BJ (cell line): ENCODE results near the gene IL4R. TPM values are rescaled to one million over a fixed set of nuclear protein-coding genes. Genes with fewer than 3 reads are reported as not detected.

Experiments
- CTCF ChIA-PET: fragments of 350-600 bp; formaldehyde crosslinking; extraction: SDS; loops from one replicate; lab custom pipeline; 2021; ENCODE audit warnings: antibody characterized with exemption, inconsistent platforms; lab: Yijun Ruan, JAX
- POLR2A ChIA-PET: fragments of 300-600 bp; sonication (Branson Sonifier 250); formaldehyde crosslinking; extraction: SDS; loops from one replicate; lab custom pipeline; 2021; ENCODE audit warnings: antibody characterized with exemption; lab: Charles Lee
- DNase-seq: peaks from one replicate; pipeline ENCODE4 v3.0.0-alpha.2; 2011; ENCODE audit warnings: low read depth
- H3K27me3 ChIP-seq: 2 replicates; pipeline ENCODE4 v1.6.0; 2011; ENCODE audit warnings: low read length; ENCODE audit not compliant: control insufficient read depth, insufficient read depth
- H3K36me3 ChIP-seq: 2 replicates; pipeline ENCODE4 v1.5.1; 2011; ENCODE audit warnings: low read length; ENCODE audit not compliant: control insufficient read depth, insufficient read depth
- H3K4me3 ChIP-seq: 2 replicates; pipeline ENCODE4 v1.5.1; 2011; ENCODE audit warnings: low read depth, mild to moderate bottlenecking, control low read depth, low read length
- polyA plus RNA-seq: library from polyadenylated mRNA; depleted of rRNA; stranded (reverse); fragments of >200 nt; gene quantifications from 2 replicates; pipeline ENCODE4 v1.2.3, GENCODE V29; 2011
- TF ChIP-seq, protein P1 (sequence below): IDR thresholded peaks from 2 replicates; pipeline ENCODE4 v1.5.1; 2011; ENCODE audit warnings: low read depth, mild to moderate bottlenecking, control low read depth, inconsistent platforms, low read length, moderate library complexity; ENCODE audit not compliant: insufficient read depth

Gene IL4R
- polyA plus RNA-seq, 1 experiment = 25.4 TPM

DNA sequence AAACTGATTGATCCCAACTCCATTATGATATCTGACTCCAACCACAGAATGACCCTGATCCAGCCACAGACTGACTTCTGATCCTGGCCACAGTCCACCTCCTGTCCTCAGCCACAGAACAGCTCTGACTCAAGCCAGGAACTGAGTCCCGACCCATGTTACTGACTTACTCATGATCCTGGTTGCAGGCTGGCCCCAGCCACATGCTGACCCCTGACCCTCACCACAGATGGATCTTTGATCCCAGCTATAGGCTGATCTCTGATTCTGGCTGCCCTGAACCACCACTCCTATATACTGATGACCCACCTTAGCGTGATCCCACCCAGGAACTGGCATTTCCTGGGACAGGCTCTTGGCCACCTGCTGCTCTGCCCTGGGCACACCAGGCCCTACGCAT, 56.0 kb downstream of the IL4R start:
- no peak overlapping the region for H3K4me3 ChIP-seq
- H3K36me3 ChIP-seq = no peaks in the 10 kb centered on the region
- ChIA-PET CTCF (interaction anchor here (0.6 to 8.7 kb wide), 5 partner anchors 11 to 276 kb away, joined by 3 to 206 read pairs (median 3); no protein-coding TSS in a partner anchor), POLR2A (no interaction called here)
- DNase-seq = no peak
- no peaks in the 10 kb centered on the region for H3K27me3 ChIP-seq
- TF ChIP-seq, protein P1, sequence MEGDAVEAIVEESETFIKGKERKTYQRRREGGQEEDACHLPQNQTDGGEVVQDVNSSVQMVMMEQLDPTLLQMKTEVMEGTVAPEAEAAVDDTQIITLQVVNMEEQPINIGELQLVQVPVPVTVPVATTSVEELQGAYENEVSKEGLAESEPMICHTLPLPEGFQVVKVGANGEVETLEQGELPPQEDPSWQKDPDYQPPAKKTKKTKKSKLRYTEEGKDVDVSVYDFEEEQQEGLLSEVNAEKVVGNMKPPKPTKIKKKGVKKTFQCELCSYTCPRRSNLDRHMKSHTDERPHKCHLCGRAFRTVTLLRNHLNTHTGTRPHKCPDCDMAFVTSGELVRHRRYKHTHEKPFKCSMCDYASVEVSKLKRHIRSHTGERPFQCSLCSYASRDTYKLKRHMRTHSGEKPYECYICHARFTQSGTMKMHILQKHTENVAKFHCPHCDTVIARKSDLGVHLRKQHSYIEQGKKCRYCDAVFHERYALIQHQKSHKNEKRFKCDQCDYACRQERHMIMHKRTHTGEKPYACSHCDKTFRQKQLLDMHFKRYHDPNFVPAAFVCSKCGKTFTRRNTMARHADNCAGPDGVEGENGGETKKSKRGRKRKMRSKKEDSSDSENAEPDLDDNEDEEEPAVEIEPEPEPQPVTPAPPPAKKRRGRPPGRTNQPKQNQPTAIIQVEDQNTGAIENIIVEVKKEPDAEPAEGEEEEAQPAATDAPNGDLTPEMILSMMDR = no peak

DNA sequence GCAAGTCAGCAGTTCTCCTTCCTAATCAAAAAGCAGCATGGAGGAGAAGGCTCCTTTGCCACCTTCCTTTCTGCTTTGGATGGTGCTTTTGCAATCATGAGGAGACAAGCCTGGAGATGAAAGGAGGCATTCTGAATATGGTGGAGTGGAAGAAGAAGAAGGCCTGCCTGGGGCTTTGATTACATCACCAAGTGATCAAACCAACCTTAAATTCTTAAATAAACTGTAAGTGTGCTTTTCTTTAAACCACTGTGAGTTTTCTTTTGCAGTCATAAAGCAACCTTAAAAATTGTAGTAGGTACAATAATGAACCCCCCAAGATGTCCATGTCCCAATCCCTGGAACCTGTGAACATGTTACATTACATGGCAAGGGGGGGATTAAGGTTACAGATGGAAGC, 56.5 kb downstream of the IL4R start:
- Histone ChIP-seq H3K4me3 (no peak overlapping the region), H3K36me3 (no peaks in the 10 kb centered on the region), H3K27me3 (no peaks in the 10 kb centered on the region)
- TF ChIP-seq, protein P1 = no peak
- ChIA-PET POLR2A (no interaction called here), CTCF (interaction anchor here (0.6 to 8.7 kb wide), 3 partner anchors 133 to 277 kb away, joined by 3 to 206 read pairs (median 4); no protein-coding TSS in a partner anchor)
- DNase-seq = no peak

DNA sequence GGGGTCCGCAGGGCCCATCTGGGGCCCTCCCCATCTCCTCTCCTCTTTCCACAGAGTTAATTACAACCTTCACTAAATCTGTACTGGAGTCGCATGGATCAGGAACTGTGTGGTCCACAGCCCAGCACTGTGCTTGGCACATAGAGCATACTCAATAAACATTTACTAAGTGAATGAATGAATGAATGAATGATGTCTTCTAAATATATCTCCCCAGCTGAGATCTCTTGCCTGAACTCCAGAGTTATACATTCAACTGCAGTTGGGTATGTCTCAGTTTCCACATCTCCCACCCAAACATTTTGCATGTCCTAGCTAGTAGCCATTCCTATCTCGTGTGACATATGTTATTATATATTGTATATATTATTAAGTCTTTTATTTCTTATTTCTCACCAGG, 59.5 kb downstream of the IL4R start:
- ChIA-PET POLR2A (no interaction called here), CTCF (interaction anchor here (1.2 to 8.7 kb wide), 3 partner anchors 12 to 194 kb away, joined by 3 to 206 read pairs (median 5); no protein-coding TSS in a partner anchor)
- no peak for DNase-seq
- no peaks in the 10 kb centered on the region for H3K27me3 ChIP-seq
- H3K4me3 ChIP-seq = no peak overlapping the region
- TF ChIP-seq, protein P1 = no peak
- H3K36me3 ChIP-seq = no peaks in the 10 kb centered on the region

DNA sequence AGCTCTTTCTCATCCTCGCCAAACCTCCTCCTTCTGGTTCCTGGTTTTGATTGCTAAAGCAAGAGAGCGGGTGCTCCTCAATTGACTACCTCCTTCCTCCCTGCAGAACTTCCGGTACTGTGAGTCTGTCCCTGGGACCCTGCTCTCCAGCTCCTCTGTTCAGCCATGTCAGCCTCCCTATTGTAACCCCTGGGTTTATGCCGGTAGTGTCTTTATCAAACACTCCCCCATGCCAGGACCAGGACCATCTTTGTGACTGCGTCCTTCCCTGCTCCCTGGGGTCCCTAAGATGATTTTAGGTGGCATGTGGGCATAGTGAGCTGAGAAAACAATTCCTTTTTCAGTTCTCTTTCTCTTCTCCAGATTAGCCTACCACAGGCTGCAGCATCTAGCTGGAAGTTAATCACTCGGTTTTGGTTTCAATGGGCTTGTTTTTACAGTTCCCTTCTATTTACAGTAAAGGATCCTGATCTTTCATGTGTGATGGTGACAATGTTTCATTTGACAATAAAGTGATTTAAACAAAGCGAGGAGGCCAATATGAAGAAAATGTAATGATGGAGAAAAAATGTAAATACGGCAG, 60.5 kb downstream of the IL4R start:
- POLR2A ChIA-PET = no interaction called here
- no peaks in the 10 kb centered on the region for H3K36me3 ChIP-seq
- CTCF ChIA-PET = interaction anchor here (1.4 to 2.9 kb wide), 4 partner anchors 10 to 195 kb away, joined by 3 to 15 read pairs (median 4); no protein-coding TSS in a partner anchor
- TF ChIP-seq, protein P1 = no peak
- no peak overlapping the region for H3K4me3 ChIP-seq
- H3K27me3 ChIP-seq = no peaks in the 10 kb centered on the region
- no peak for DNase-seq

DNA sequence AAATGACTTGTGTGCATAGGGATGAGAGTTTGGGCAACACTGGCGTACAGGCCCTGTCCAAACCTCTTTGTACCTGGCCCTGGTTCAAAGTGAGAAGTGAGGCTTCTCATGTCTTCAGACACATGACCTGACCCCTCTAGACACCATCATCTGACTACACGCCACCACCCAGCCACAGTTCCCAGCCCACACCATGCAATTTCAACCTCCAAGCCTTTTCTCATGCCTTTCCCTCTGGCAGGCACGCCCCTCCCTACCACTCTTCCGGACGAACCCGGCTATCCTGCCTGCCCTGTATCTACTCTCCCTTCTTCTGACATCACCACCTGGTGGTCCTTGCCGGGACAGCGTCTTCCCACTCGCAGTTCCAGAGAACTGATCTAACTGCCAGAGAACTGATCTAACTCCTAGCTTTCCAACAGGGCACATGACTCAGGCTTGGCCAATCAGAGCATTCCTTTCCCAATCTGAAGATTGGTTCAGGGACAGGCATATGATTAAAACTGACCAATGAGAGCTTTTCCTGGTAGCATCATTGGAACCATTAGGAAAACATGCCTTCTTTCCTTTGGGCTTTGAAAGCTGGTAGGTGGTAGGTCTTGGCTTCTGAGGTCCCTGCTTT, 61.1 kb downstream of the IL4R start:
- TF ChIP-seq, protein P1 = peak; percentile 55
- Histone ChIP-seq H3K4me3 (no peak overlapping the region), H3K27me3 (no peaks in the 10 kb centered on the region), H3K36me3 (no peaks in the 10 kb centered on the region)
- ChIA-PET POLR2A (interaction anchor here (0.9 kb wide), 1 partner anchor 138 kb away, joined by 6 read pairs; no protein-coding TSS in a partner anchor), CTCF (interaction anchor here (0.6 to 2.9 kb wide), 8 partner anchors 9 to 268 kb away, joined by 3 to 15 read pairs (median 3); no protein-coding TSS in a partner anchor)
- no peak for DNase-seq
